Epithelial cell of proximal tubule (primary cell): ENCODE data around the gene MICU2. TPM values are rescaled to one million over a fixed set of nuclear protein-coding genes. Genes with fewer than 3 reads are reported as not detected.

Experiments
- DNase-seq: peaks from one replicate; pipeline ENCODE4 v3.0.0-alpha.2; 2011; ENCODE audit warnings: low read depth
- H3K4me3 ChIP-seq: 2 replicates; pipeline ENCODE4 v1.5.1; 2011; ENCODE audit warnings: low read depth, mild to moderate bottlenecking, low read length
- total RNA-seq: library from RNA; depleted of rRNA; stranded (reverse); fragments of >200 nt; gene quantifications from 2 replicates; pipeline ENCODE4 v1.2.3, GENCODE V29; 2015
- TF ChIP-seq, protein P1 (sequence below): conservative IDR thresholded peaks from 2 replicates; pipeline ENCODE4 v1.5.1; 2012; ENCODE audit warnings: low read depth, mild to moderate bottlenecking, low read length

MICU2 gene
- total RNA-seq, 1 donor from 2014 or later, result 141 TPM

DNA sequence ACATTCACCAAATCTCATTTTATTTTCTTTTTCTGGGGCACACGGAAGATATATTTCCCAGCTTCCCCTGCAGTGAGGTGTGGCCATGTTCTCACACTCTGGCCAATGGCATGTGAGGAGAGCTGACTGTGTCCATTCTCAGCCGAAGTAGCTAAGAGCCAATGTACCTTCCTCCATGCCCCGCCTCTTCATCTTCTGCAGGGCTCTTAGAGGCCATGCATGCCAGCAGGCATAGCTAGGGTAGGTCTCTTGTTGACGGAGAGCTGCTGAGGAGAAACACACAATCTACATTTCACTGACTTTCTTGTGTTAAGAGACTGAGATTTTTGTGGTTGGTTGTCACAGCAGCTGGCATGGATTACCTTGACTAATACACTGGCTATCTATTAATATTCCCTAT, 9.8 kb upstream of the MICU2 start:
- no peak overlapping the region for H3K4me3 ChIP-seq
- no peak for DNase-seq
- TF ChIP-seq, protein P1, sequence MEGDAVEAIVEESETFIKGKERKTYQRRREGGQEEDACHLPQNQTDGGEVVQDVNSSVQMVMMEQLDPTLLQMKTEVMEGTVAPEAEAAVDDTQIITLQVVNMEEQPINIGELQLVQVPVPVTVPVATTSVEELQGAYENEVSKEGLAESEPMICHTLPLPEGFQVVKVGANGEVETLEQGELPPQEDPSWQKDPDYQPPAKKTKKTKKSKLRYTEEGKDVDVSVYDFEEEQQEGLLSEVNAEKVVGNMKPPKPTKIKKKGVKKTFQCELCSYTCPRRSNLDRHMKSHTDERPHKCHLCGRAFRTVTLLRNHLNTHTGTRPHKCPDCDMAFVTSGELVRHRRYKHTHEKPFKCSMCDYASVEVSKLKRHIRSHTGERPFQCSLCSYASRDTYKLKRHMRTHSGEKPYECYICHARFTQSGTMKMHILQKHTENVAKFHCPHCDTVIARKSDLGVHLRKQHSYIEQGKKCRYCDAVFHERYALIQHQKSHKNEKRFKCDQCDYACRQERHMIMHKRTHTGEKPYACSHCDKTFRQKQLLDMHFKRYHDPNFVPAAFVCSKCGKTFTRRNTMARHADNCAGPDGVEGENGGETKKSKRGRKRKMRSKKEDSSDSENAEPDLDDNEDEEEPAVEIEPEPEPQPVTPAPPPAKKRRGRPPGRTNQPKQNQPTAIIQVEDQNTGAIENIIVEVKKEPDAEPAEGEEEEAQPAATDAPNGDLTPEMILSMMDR, result no peak

DNA sequence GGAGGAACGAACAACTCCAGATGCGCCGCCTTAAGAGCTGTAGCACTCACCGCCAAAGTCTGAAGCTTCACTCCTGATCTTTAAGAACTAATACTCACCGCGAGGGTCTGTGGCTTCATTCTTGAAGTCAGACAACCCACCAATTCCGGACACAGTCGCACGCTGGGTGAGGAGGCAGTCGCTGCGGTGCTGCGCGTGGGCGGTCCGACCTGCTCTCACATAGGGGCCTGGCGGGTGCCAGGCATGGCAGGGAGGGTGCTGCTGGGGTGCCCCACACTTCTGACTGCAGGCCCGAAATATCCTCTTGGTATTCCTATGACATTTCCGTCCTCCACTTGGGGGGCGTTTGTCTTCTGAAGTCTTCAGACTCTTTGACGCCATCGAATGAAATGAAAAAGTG, 7.4 kb upstream of the MICU2 start:
- DNase-seq, result no peak
- TF ChIP-seq, protein P1, result no peak
- H3K4me3 ChIP-seq, result no peak overlapping the region

DNA sequence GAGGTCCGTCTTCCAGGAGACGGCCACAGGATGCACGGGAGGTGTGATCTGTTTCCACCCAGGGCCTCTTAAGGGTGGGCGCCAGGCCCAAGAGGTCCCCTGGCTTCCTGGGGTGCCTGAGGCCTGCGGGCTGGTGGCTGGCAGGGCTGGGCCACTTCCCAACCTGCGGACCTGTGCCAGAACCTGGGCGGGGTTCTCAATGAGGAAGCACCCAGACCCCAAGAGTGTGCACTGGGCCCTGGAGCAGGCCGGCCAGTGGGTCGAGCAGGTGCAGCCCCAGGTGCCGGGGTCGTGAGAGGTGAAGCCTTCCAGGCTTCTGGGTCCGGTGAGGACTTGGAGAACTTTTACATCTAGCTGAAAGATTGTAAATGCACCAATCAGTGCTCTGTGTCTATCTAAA, 6.7 kb upstream of the MICU2 start:
- H3K4me3 ChIP-seq, result no peak overlapping the region
- no peak for DNase-seq
- TF ChIP-seq, protein P1, result no peak

DNA sequence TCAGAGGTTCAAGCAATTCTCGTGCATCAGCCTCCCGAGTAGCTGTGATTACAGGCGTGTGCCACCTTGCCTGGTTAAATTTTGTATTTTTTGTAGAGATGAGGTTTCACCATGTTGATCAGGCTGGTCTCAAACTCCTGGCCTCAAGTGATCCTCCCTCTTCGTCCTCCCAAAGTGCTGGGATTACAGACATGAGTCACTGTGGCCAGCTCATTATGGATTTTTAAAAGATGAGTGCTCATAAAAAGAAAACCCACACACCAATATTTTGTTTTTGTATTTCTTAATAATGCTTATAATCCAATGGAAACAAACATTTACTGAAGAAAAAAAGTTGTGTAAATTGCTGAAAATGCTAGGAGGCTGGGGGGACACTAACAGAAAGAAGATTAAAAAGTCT, 5.0 kb upstream of the MICU2 start:
- TF ChIP-seq, protein P1, result no peak
- DNase-seq, result no peak

DNA sequence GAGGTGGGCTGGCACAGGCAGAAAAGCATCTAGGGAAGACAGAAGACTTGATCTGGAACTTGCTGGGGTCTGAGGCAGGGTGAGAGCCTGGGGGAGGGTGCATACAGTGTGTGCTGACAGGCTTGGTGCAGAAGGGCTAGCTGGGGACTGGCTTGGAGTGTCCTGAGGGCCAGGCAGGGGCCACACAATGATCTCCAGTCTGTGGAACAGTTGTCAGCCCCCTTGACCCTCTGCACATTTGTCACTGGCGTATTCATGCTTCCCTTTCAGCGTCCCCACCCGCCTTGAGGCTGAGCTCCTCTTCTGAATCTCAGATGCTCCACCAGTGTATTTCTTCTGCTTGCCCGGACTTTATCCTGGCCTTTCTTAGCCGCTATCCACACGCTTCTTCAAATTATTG, 2.8 kb upstream of the MICU2 start:
- TF ChIP-seq, protein P1, result no peak
- no peak overlapping the region for H3K4me3 ChIP-seq
- DNase-seq, result no peak

More for the DNA sequence above, 5.0 kb upstream of the MICU2 start:
- no peak overlapping the region for H3K4me3 ChIP-seq

DNA sequence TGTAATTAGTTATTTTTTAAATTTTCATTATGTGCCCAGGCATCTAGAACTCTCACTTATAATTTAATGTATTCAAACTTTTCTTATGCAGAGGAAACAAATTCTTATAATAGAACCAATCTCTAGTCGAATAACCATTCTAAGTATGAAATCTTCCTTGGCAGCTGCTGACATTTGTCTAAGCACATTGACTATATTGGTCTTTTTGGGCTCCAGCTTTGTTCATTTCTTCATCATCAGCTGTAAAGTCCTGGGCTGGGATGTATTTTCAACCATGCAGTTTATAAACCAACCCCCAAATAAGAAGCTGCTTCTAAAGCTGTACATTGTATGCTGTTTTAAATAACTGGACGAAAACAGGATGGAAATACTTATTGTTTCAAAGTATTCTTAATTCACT, 2.3 kb upstream of the MICU2 start:
- DNase-seq, result no peak
- no peak overlapping the region for H3K4me3 ChIP-seq
- TF ChIP-seq, protein P1, result no peak

DNA sequence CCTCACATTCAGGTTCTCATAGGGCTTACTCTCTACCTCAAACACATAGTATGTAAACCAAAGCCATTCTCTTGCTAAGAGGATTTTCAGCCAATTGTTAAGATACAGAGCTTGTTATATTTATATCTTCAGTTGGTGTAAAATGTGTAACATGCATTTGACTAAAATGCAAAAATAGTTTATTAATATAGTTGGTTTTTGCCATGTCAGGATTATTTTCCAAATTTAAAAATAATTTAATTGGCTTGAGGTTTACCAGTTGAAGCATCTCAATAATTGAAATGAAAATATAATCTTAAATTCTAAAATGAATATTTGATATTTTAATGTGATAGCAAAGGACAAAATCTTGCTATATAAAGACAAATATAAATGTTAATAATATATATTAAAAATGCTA, 7.2 kb downstream of the MICU2 start:
- TF ChIP-seq, protein P1, result no peak
- no peak overlapping the region for H3K4me3 ChIP-seq
- no peak for DNase-seq
